ENCODE measurements around the gene SLC12A5.

SLC12A5 gene

GRCh38 chr20:46101957-46102356 is 72.9 kb downstream of the SLC12A5 start:
- Histone ChIP-seq H3K4me3 (ENCODE audit: low read length) (no peak overlapping the region), H3K36me3 (ENCODE audit: control insufficient read depth, insufficient read depth, low read length, severe bottlenecking) (no peaks in the 10 kb centered on the region), H3K9me3 (ENCODE audit: control insufficient read depth, low read length) (peaks cover 8% of the 10 kb centered on the region), H3K9ac (ENCODE audit: low read length) (no peak overlapping the region), H3K27me3 (replicated peaks; ENCODE audit: control insufficient read depth, insufficient read depth, low read length) (peaks cover 70% of the 10 kb centered on the region), H3K4me1 (ENCODE audit: control insufficient read depth, insufficient read depth, low read length) (no peaks in the 10 kb centered on the region)
- DNase-seq (ENCODE audit: low read depth) = no peak

DNA sequence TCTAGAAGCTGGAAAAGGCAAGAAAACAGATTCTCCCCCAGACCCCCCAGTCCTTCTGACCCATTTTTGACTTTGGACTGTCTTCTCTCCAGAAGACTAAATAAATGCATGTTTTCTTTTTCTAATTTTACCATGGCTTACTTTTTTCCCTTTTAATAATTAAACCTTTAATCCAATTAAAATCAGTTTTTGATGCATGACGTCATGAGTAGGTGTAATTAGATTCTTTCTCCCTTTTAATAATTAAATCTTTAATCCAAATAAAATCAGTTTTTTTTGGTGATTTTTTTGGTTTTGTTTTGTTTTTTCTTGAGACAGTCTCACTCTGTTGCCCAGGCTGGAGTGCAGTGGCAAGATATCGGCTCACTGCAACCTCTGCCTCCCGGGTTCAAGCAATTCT is 73.9 kb downstream of the SLC12A5 start:
- Histone ChIP-seq H3K9me3 (ENCODE audit: control insufficient read depth, low read length) (peaks cover 8% of the 10 kb centered on the region), H3K27me3 (replicated peaks; ENCODE audit: control insufficient read depth, insufficient read depth, low read length) (peaks cover 74% of the 10 kb centered on the region), H3K36me3 (ENCODE audit: control insufficient read depth, insufficient read depth, low read length, severe bottlenecking) (no peaks in the 10 kb centered on the region), H3K9ac (ENCODE audit: low read length) (no peak overlapping the region), H3K4me1 (ENCODE audit: control insufficient read depth, insufficient read depth, low read length) (no peaks in the 10 kb centered on the region), H3K4me3 (ENCODE audit: low read length) (no peak overlapping the region)
- DNase-seq (ENCODE audit: low read depth) = no peak

DNA sequence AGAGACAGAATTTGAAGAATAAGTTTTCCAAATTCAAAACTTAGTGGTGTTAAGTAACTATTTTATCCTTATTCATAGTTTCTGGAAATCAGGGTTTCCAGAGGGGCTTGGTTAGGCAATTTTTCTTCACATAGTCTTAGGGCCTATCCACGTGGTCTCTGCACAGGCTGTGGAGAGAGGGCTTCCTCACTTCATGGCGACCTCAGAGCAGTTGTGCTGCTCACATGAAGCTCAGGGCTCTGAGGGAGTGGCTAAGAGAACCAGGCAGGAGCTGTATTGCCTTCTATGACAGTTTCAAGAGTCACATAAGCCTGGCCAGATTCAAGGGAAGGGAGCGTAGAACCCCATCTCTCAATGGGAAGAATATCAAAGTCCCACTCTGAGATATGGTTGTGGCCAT is 75.2 kb downstream of the SLC12A5 start:
- Histone ChIP-seq H3K9me3 (ENCODE audit: control insufficient read depth, low read length) (peaks cover 8% of the 10 kb centered on the region), H3K36me3 (ENCODE audit: control insufficient read depth, insufficient read depth, low read length, severe bottlenecking) (no peaks in the 10 kb centered on the region), H3K27me3 (replicated peaks; ENCODE audit: control insufficient read depth, insufficient read depth, low read length) (peaks cover 66% of the 10 kb centered on the region), H3K9ac (ENCODE audit: low read length) (no peak overlapping the region), H3K4me3 (ENCODE audit: low read length) (no peak overlapping the region), H3K4me1 (ENCODE audit: control insufficient read depth, insufficient read depth, low read length) (no peaks in the 10 kb centered on the region)
- no peak for DNase-seq (ENCODE audit: low read depth)

- Histone ChIP-seq H3K9me3 (ENCODE audit: control insufficient read depth, low read length) (peaks cover 8% of the 10 kb centered on the region), H3K9ac (ENCODE audit: low read length) (no peak overlapping the region), H3K27me3 (replicated peaks; ENCODE audit: control insufficient read depth, insufficient read depth, low read length) (peaks cover 46% of the 10 kb centered on the region), H3K4me1 (ENCODE audit: control insufficient read depth, insufficient read depth, low read length) (peaks cover 2% of the 10 kb centered on the region), H3K36me3 (ENCODE audit: control insufficient read depth, insufficient read depth, low read length, severe bottlenecking) (no peaks in the 10 kb centered on the region), H3K4me3 (ENCODE audit: low read length) (no peak overlapping the region)
- DNase-seq (ENCODE audit: low read depth) = no peak
These were observed 78.0 kb downstream of the SLC12A5 start for GRCh38 chr20:46107061-46107460.

- peaks cover 2% of the 10 kb centered on the region for H3K4me1 ChIP-seq (ENCODE audit: control insufficient read depth, insufficient read depth, low read length)
- H3K27me3 ChIP-seq (replicated peaks; ENCODE audit: control insufficient read depth, insufficient read depth, low read length) = peaks cover 43% of the 10 kb centered on the region
- H3K9me3 ChIP-seq (ENCODE audit: control insufficient read depth, low read length) = peaks cover 5% of the 10 kb centered on the region
- H3K36me3 ChIP-seq (ENCODE audit: control insufficient read depth, insufficient read depth, low read length, severe bottlenecking) = no peaks in the 10 kb centered on the region
- no peak for DNase-seq (ENCODE audit: low read depth)
- H3K4me3 ChIP-seq (ENCODE audit: low read length) = no peak overlapping the region
- H3K9ac ChIP-seq (ENCODE audit: low read length) = no peak overlapping the region
These were observed 79.4 kb downstream of the SLC12A5 start for GRCh38 chr20:46108435-46108841.

GRCh38 chr20:46108976-46109375 is 80.0 kb downstream of the SLC12A5 start:
- DNase-seq (ENCODE audit: low read depth) = no peak
- peaks cover 2% of the 10 kb centered on the region for H3K4me1 ChIP-seq (ENCODE audit: control insufficient read depth, insufficient read depth, low read length)
- no peaks in the 10 kb centered on the region for H3K36me3 ChIP-seq (ENCODE audit: control insufficient read depth, insufficient read depth, low read length, severe bottlenecking)
- no peak overlapping the region for H3K4me3 ChIP-seq (ENCODE audit: low read length)
- H3K9ac ChIP-seq (ENCODE audit: low read length) = no peak overlapping the region
- peaks cover 5% of the 10 kb centered on the region for H3K9me3 ChIP-seq (ENCODE audit: control insufficient read depth, low read length)
- peaks cover 44% of the 10 kb centered on the region for H3K27me3 ChIP-seq (replicated peaks; ENCODE audit: control insufficient read depth, insufficient read depth, low read length)
